ENCODE measurements around the gene APOC3.
"Not testable (repeated sequence)": the region's sequence is repeated elsewhere in the genome, so short reads cannot be mapped to it uniquely, and the experiment has no call there.

Gene APOC3

DNA sequence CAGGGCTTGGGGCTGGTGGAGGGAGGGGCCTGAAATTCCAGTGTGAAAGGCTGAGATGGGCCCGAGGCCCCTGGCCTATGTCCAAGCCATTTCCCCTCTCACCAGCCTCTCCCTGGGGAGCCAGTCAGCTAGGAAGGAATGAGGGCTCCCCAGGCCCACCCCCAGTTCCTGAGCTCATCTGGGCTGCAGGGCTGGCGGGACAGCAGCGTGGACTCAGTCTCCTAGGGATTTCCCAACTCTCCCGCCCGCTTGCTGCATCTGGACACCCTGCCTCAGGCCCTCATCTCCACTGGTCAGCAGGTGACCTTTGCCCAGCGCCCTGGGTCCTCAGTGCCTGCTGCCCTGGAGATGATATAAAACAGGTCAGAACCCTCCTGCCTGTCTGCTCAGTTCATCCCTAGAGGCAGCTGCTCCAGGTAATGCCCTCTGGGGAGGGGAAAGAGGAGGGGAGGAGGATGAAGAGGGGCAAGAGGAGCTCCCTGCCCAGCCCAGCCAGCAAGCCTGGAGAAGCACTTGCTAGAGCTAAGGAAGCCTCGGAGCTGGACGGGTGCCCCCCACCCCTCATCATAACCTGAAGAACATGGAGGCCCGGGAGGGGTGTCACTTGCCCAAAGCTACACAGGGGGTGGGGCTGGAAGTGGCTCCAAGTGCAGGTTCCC is at the start of gene APOC3:
TSS of gene APOC3 (plus strand) at position 383 of the 659 bp plus-strand sequence. CDS start 676 bp downstream, outside the sequence.
- no peak for FAIRE-seq

DNA sequence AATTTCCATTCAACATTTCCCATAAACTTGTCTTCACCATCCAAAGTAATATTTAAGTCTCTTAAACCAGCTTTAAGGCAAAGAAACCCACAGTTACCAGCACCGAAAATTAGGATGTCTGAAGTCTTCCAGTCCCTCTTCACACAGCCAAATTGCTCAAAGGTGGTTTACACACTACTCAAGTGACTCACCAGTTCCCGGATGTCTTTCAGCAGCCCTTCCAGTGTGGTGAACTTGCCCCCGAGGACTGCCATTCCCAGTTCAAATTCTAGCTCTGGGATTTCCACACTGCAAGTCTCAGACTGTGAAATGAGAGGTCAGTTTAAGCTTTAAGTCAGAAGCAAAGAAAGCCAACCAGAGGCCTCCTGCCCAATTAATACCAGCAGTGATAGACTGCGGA is 47.0 kb upstream of the APOC3 start:
- FAIRE-seq = no peak

GRCh38 chr11:116786326-116786725 is 43.4 kb upstream of the APOC3 start:
- no peak for FAIRE-seq

DNA sequence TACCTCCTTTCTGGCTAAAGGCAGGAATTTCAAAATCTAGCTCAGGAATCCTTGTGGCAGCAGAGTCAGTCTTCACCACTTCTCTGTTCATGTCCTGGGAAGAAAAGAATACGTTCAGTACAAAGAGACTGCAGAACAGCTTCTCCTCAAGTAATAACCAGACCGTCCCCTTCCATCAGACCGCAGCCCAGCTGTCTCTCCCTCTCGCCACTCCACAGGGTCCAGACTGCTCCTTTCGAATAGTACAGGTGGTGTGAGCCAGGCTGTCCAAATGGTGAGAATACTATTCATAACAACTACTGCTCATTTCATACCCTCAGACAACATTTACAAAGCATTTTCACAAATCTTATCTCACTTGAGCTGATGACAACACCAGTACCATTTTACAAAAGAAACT is 42.7 kb upstream of the APOC3 start:
- no peak for FAIRE-seq

GRCh38 chr11:116787436-116787785 is 42.3 kb upstream of the APOC3 start:
- FAIRE-seq = no peak

DNA sequence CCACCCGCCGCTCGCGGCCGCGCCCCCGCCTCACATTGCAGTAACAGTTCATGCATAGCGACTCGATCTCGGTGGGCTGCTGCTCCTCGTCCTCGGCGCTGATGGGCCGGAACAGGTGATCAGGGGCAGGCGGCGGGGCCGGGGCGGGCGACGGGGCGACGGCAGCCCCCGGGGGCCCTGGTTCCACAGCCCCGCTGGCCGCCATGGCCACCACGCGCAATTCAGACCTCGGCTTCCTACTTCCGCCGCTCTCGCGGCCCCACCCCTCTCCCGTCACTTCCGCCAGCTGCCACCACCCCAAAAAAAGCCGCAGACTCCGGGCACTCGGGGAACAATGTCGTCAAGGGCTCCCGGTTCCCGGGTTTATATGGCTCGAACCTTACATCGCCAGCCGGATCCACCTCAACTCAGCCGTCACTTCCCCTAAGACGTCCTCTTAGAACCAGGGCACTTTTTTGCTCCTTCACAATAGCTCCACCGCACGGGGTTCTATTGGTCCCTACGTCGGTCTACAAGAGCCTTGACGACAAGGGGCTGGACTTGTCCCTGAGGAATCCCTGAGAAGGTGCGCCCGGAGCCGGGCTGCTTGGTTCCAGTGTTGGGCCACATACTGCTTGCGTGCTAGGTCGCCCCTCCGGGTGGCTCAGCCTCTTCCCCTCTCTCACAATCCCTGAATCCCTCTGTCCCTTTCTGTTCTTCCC is 41.8 kb upstream of the APOC3 start, which contains the start of gene ZPR1:
TSS of gene ZPR1 (minus strand) at position 238 of the 701 bp plus-strand sequence. CDS start at position 205, 33 bp downstream.
- FAIRE-seq = no peak

DNA sequence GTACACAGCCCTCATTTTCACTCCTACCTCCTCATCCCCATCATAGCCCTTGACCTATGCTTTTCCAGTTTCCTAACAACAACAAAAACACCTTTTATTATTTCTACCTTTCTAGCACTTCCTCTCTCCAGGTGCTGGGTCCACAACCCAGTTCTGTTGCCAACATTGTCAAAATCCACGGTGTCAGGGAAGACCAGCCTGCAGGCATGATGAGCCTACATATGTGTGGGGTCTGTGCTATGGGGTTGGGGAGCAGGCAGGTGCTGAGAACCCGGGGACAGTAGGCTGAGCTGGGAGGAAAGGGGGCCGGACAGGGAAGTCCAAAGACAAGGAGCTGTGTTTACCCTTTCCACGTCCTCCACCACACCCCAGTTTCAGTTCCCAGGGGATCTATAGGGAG is 41.2 kb upstream of the APOC3 start:
- no peak for FAIRE-seq

- no peak for FAIRE-seq
Observed at GRCh38 chr11:116788975-116789374, 40.7 kb upstream of the APOC3 start.

- no peak for FAIRE-seq
Observed at GRCh38 chr11:116790167-116791001, 39.3 kb upstream of the APOC3 start.

DNA sequence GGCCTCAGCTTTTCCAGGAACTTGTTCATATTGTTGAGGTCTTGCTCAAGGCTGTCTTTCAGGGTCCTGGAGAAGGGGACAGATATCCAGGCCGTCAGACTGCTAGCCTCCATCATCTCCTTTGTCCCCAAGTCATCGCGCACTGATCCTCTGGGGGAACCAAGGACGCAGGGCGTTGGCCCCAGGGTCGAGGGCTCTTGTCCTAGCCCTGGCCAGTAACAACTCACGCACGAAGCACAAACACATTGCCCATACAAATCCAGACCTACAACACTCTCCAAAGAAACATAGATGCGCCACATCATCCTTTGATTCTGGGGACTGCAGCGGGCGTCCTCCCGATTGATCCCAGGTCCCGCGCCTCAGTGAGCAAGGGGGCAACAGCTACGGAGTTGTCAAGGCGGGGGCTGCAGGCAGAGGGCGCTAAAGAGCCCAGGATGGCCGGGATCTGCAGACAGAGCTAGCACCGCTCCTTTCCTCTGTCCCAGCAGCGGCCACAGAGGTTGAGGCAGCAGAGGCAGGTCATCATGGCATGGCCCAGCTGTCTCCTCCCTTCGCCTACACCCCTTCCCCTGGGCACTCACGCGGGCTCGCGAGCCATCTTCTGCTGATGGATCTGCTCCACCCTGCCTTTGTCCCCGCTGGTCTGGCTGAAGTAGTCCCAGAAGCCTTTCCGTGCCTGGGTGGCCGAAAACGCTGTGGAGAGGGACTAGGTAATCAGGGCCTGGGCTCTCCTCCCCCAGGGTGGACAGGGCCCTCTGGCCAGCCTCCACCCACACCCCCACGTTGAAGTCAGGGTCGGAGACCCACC is 38.5 kb upstream of the APOC3 start:
- no peak for FAIRE-seq

DNA sequence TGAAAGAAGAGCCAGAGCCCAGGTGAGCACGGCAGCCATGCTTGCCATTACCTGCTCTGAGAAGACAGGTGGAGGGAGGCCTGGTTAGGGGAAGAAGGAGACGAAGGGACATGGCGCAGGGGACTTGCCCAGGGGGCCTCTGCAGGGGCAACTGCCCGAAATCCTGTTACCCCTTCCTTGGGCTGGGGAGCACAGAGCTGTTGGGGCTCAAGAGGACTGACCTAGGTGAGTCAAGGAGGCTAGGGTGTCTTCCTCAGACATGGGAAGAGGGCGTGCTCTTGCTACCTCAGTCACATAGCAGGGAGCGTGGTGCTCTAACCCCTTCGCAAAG is 37.9 kb upstream of the APOC3 start, which contains the start of gene APOA5:
TSS of gene APOA5 (minus strand) at position 67 of the 331 bp plus-strand sequence. CDS start at position 48, 19 bp downstream.
- FAIRE-seq = no peak

DNA sequence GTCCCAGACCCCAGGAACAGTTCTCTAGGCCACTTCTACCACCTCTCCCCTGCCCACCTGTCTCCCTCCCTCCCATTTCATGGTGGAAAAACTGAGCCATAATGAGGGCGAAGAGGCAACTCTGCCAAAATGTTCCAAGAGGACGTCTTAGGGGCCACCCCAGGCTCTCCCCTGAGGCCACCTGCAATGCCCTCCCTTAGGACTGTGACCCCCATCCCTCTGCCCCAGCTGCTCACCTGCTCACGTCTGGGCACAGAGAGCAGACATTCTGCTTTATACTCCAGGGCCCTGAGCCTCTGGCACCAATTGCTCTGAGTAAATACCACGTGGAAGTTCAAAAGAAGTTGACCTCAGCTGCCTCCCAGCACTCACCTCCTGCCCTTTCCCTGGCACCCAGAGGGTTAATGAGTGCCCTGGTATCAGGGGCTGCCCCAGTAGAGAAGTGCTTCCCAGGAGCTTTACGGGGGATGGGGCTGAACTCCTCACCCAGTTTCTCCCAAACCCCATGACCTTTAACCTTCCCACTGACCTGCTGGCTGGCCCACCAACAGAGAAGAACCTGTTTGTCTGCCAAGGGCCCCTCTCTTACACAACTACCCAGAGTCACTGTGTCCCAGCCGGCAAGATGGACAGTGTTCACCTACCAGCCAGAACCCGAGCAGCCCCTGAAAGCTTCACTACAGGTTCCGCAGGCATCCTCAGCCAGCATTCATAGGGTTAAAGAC is 37.4 kb upstream of the APOC3 start:
- no peak for FAIRE-seq

DNA sequence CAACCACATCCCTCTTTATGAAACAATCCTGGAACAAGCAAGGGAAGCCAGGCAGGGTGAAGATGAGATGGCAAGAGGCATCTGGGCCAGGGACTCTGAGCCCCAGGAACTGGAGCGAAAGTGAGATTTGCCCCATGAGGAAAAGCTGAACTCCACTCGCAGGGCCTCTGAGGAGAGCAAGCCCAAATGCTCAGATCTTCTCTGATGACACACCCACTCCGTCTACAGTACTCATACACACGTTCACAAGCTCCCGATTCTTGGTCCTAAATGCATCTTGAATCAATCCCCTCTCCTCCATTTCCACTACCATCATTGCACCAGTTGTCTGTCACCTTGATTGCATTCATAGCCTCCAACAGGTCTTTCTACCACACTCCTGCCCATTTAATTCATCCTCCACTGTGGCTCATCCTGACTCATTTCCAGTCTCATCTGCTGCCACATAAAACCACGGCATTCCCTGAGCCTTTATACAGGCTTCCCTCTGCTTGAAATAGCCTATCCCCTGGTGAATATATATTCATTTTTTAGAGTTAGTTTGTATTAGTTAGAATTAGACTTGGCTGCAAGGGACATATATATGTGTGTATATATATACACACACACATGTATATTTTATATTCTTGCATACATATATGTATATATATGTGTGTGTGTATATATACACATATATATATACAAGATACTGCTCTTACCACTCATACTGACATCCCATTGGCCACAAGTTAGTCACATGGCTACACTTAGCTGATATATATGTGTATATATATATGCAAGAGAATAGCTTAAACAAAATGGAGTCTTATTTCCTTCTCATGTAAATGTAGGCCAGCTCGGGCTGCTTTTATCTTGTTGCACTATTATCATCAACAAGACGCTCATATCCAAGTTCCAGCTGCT is 36.6 kb upstream of the APOC3 start:
- no peak for FAIRE-seq

DNA sequence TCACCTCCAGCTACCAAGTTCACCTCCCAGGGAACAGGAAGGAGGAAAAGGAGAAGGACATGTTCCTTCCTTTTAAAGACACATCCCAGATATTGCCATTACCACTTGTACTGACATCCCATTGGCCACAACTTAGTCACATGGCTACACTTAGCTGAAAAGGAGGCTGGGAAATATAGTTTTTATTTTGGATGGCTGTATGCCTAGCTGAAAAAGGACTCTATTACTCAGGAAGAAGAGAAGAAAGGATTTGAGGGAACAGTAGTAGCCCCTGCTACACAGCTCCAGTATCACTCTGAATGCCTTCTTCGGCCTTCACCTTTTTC is 36.0 kb upstream of the APOC3 start:
- no peak for FAIRE-seq

- FAIRE-seq = no peak
Observed at GRCh38 chr11:116794851-116795250, 34.9 kb upstream of the APOC3 start.

DNA sequence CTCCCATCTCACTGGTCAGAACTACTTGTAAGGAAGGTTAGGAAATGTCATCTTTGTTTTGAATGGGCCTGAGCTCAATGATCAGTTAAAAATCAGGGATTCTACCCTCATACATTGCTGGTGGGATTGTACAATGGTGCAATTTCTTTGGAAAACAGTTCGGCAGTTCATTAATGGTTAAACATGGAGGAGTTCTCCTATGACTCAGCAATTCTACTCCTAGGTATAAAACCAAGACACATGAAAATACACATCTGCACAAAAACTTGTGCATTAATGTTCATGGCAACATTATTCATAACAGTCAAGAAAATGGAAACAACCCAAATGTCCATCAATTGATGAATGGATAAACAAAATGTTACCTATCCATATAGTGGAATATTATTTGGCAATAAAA is 33.2 kb upstream of the APOC3 start:
- FAIRE-seq = no peak

DNA sequence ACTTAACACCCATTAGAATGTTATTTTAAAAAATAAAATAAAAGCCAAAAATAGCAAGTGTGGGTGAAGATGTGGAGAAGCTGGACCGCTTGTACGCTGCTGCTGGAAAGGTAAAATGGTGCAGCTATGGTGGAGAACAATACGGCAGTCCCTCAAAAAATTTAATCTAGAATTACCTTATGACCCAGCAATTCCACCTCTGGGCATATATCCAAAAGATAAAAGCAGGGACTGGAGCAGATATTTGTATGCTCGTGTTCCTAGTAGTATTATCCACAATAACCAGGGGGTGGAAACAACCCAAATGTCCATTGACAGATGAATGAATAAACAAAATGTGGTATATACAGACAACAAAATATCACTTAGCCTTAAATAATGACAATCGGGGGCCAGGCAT is 31.9 kb upstream of the APOC3 start:
- no peak for FAIRE-seq

GRCh38 chr11:116798368-116798767 is 31.3 kb upstream of the APOC3 start:
- FAIRE-seq = no peak

- no peak for FAIRE-seq
Observed at GRCh38 chr11:116800610-116801009, 29.1 kb upstream of the APOC3 start.

GRCh38 chr11:116801662-116802061 is 28.0 kb upstream of the APOC3 start:
- not testable (repeated sequence) for FAIRE-seq

DNA sequence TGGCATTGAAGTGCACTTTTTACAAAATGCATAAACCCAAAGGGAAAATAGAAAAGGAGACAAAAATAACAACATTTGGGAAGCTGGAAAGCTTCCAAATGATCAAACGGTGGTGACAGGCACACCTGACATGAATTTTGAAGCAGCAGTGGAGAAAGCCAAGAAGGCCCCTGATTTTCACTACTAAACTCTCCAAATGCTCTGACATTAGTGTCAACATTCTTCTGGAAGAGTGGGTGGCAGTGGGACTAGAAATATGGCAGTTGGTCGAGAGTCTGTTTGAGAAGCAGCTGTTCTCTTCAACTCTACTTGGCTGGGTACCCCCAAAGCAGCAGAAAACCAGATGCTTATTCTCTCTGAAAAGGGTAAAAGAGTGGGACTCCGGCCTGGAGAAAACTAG is 25.7 kb upstream of the APOC3 start:
- FAIRE-seq = no peak

Data from colon (tissue), 2 donors.